Glutamatergic neuron (in vitro differentiated cells): Measurements from ENCODE around the gene MED10. TPM values are rescaled to one million over a fixed set of nuclear protein-coding genes. Genes with fewer than 3 reads are reported as not detected.

Experiments
- DNase-seq: peaks from one replicate; pipeline ENCODE4 v3.0.0; 2022
- H3K27ac Mint-ChIP-seq: one replicate; pipeline ENCODE4 v1.8.0; 2020; ENCODE audit warnings: mild to moderate bottlenecking, mixed read lengths, inconsistent platforms; ENCODE audit not compliant: unreplicated experiment
- H3K27me3 Mint-ChIP-seq: one replicate; pipeline ENCODE4 v1.8.0; 2020; ENCODE audit warnings: mild to moderate bottlenecking, moderate library complexity, mixed read lengths, inconsistent platforms; ENCODE audit not compliant: unreplicated experiment
- H3K36me3 Mint-ChIP-seq: one replicate; pipeline ENCODE4 v1.8.0; 2020; ENCODE audit warnings: mild to moderate bottlenecking, mixed read lengths, inconsistent platforms; ENCODE audit not compliant: unreplicated experiment
- H3K4me1 Mint-ChIP-seq: one replicate; pipeline ENCODE4 v1.8.0; 2020; ENCODE audit warnings: mild to moderate bottlenecking, low read depth, mixed read lengths, inconsistent platforms; ENCODE audit not compliant: unreplicated experiment
- H3K4me3 Mint-ChIP-seq: one replicate; pipeline ENCODE4 v1.8.0; 2020; ENCODE audit warnings: mild to moderate bottlenecking, mixed read lengths, inconsistent platforms; ENCODE audit not compliant: unreplicated experiment
- H3K9me3 Mint-ChIP-seq: one replicate; pipeline ENCODE4 v1.8.0; 2020; ENCODE audit warnings: mild to moderate bottlenecking, moderate library complexity, mixed read lengths, inconsistent platforms; ENCODE audit not compliant: unreplicated experiment
- CTCF ChIP-seq: fragments of 200-600 bp; sonication (generic); IDR thresholded peaks from one replicate; pipeline ENCODE4 v1.5.0; 2021; ENCODE audit not compliant: partially characterized antibody, unreplicated experiment
- total RNA-seq: library from RNA; stranded (reverse); fragmentation: NEBNext Ultra II Directional; extraction: Animal tissue kit (Norgen Biotek cat#: 25700); gene quantifications from one replicate; pipeline ENCODE4 v1.2.1, GENCODE V29; 2021; ENCODE audit not compliant: unreplicated experiment

Gene MED10
- total RNA-seq, 1 donor from 2014 or later, result 28.4 TPM

- no peak overlapping the region for H3K27ac Mint-ChIP-seq
- H3K9me3 Mint-ChIP-seq, result peaks cover 2% of the 10 kb centered on the region
- DNase-seq, result no peak
- TF ChIP-seq CTCF, result no peak
- H3K4me3 Mint-ChIP-seq, result no peak overlapping the region
- H3K27me3 Mint-ChIP-seq, result no peaks in the 10 kb centered on the region
- H3K4me1 Mint-ChIP-seq, result no peaks in the 10 kb centered on the region
- H3K36me3 Mint-ChIP-seq, result no peaks in the 10 kb centered on the region
Measured at GRCh38 chr5:6386271-6386670, 7.9 kb upstream of the MED10 start.

GRCh38 chr5:6384856-6385255, 6.5 kb upstream of the MED10 start:
- no peaks in the 10 kb centered on the region for H3K4me1 Mint-ChIP-seq
- no peak overlapping the region for H3K27ac Mint-ChIP-seq
- no peaks in the 10 kb centered on the region for H3K36me3 Mint-ChIP-seq
- no peak for DNase-seq
- H3K9me3 Mint-ChIP-seq, result peaks cover 2% of the 10 kb centered on the region
- no peaks in the 10 kb centered on the region for H3K27me3 Mint-ChIP-seq
- TF ChIP-seq CTCF, result no peak
- H3K4me3 Mint-ChIP-seq, result no peak overlapping the region

GRCh38 chr5:6383376-6383775, 5.0 kb upstream of the MED10 start:
- TF ChIP-seq CTCF, result no peak
- DNase-seq, result no peak
- H3K27me3 Mint-ChIP-seq, result peaks cover 3% of the 10 kb centered on the region
- no peak overlapping the region for H3K27ac Mint-ChIP-seq
- H3K4me3 Mint-ChIP-seq, result no peak overlapping the region
- H3K9me3 Mint-ChIP-seq, result peaks cover 4% of the 10 kb centered on the region
- H3K36me3 Mint-ChIP-seq, result no peaks in the 10 kb centered on the region
- no peaks in the 10 kb centered on the region for H3K4me1 Mint-ChIP-seq

GRCh38 chr5:6379246-6379645, 899 bp upstream of the MED10 start:
- TF ChIP-seq CTCF, result no peak
- Mint-ChIP-seq H3K36me3 (no peaks in the 10 kb centered on the region), H3K27me3 (peaks cover 4% of the 10 kb centered on the region), H3K9me3 (peaks cover 10% of the 10 kb centered on the region), H3K4me3 (peak overlapping the region; percentile 97), H3K27ac (peak overlapping the region; percentile 90), H3K4me1 (peaks cover 6% of the 10 kb centered on the region)
- no peak for DNase-seq

GRCh38 chr5:6378766-6379103, 388 bp upstream of the MED10 start:
- Mint-ChIP-seq H3K4me1 (peaks cover 6% of the 10 kb centered on the region), H3K4me3 (peak overlapping the region; percentile 97), H3K36me3 (peaks cover under 1% of the 10 kb centered on the region), H3K27ac (peak overlapping the region; percentile 90), H3K9me3 (peaks cover 10% of the 10 kb centered on the region), H3K27me3 (peaks cover 4% of the 10 kb centered on the region)
- TF ChIP-seq CTCF, result no peak
- DNase-seq, result no peak
